Urinary bladder (tissue), 4 donors: Measurements from ENCODE around the gene AFF1. TPM values are rescaled to one million over a fixed set of nuclear protein-coding genes. Genes with fewer than 3 reads are reported as not detected.

ENCODE experiments used
- DNase-seq: peaks from one replicate; pipeline ENCODE4 v3.0.0-alpha.2; 2015; ENCODE audit errors: extremely low spot score
- H3K27ac ChIP-seq: one replicate; pipeline ENCODE4 v1.5.1; 2013; ENCODE audit warnings: low read depth, mild to moderate bottlenecking, moderate library complexity
- H3K36me3 ChIP-seq: one replicate; pipeline ENCODE4 v1.6.1; 2013; ENCODE audit warnings: mild to moderate bottlenecking, moderate library complexity; ENCODE audit not compliant: insufficient read depth
- H3K4me1 ChIP-seq: one replicate; pipeline ENCODE4 v1.6.1; 2013; ENCODE audit warnings: mild to moderate bottlenecking, moderate library complexity; ENCODE audit not compliant: insufficient read depth
- H3K4me3 ChIP-seq: one replicate; pipeline ENCODE4 v1.5.1; 2013; ENCODE audit warnings: low read depth, low read length
- WGBS: extraction: QIAGEN DNeasy Blood & Tissue Kit; methylation state at CpG from one replicate; pipeline ENCODE4 v1.1.7; 2013; 5-methylcytosine and 5-hydroxymethylcytosine counted together
- polyA plus RNA-seq: library from polyadenylated mRNA; stranded (reverse); fragments of 200-250 nt; gene quantifications from one replicate; pipeline ENCODE4 v1.2.3, GENCODE V29; 2013
- total RNA-seq: library from RNA; depleted of rRNA; stranded (reverse); fragments of >200 nt; gene quantifications from one replicate; pipeline ENCODE4 v1.2.3, GENCODE V29; 2014
- donor health status: healthy with polysubstance abuse.
- donor health status: healthy.

The AFF1 gene
- total and polyA plus RNA-seq, 2 donors, result 22.8 to 32.8 TPM

DNA sequence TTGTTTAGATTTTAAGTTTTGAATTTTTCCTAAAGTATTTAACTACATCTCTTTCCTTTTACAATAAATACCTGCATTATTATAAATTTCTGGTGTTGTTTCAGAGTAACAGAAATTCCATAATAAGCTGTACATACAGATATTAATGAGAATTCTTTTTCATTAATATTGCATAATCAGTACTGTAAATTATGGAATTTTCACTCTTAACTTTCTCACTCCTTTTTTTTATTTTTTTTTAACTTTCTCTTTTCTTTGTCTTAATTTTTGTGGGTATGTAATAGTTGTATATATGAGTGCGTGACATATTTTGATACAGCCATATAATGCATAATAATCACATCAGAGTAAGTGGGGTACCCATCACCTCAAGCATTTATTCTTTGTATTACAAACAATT lies 175.1 kb downstream of the AFF1 start:
- no peak for DNase-seq
- H3K4me1 ChIP-seq, result no peaks in the 10 kb centered on the region
- no peak overlapping the region for H3K27ac ChIP-seq
- H3K4me3 ChIP-seq, result no peak overlapping the region
- 98% methylated on average over 1 of the region's 1 CpG for WGBS
- H3K36me3 ChIP-seq, result peaks cover 5% of the 10 kb centered on the region

GRCh38 chr4:87112063-87112462 lies 177.3 kb downstream of the AFF1 start:
- H3K27ac ChIP-seq, result no peak overlapping the region
- 80% methylated on average over 4 of the region's 4 CpGs for WGBS
- peaks cover 7% of the 10 kb centered on the region for H3K36me3 ChIP-seq
- no peak for DNase-seq
- H3K4me1 ChIP-seq, result no peaks in the 10 kb centered on the region
- H3K4me3 ChIP-seq, result no peak overlapping the region

DNA sequence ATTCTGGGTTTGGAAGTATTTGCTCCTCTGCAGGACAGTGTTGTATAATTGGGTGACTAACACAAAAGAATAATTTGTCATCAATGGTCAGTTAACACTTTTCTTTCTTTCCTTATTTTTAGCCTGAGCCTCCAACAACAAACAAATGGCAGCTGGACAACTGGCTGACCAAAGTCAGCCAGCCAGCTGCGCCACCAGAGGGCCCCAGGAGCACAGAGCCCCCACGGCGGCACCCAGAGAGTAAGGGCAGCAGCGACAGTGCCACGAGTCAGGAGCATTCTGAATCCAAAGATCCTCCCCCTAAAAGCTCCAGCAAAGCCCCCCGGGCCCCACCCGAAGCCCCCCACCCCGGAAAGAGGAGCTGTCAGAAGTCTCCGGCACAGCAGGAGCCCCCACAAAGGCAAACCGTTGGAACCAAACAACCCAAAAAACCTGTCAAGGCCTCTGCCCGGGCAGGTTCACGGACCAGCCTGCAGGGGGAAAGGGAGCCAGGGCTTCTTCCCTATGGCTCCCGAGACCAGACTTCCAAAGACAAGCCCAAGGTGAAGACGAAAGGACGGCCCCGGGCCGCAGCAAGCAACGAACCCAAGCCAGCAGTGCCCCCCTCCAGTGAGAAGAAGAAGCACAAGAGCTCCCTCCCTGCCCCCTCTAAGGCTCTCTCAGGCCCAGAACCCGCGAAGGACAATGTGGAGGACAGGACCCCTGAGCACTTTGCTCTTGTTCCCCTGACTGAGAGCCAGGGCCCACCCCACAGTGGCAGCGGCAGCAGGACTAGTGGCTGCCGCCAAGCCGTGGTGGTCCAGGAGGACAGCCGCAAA lies 179.6 kb downstream of the AFF1 start:
- H3K4me3 ChIP-seq, result no peak overlapping the region

DNA sequence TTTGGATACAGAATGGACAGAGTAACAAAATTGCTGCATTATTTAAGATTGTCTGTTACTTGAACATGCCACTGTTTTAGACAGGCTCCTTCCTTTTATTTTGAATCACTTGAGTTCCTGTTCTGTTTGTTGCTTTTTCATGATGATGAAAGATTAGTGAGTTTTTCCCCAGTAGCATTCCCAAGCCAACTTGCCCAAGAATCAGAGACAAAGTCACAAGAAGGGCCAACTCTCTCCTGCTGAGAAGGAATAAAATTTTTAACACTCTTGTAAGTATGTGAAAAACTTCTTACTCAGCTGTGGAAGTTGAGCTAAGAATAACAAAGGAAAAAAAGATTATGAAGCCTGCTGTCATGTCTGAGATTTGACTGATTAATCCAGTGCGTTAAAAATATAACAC lies 181.4 kb downstream of the AFF1 start:
- Histone ChIP-seq H3K4me3 (no peak overlapping the region), H3K36me3 (peaks cover 5% of the 10 kb centered on the region), H3K27ac (no peak overlapping the region), H3K4me1 (no peaks in the 10 kb centered on the region)
- no peak for DNase-seq
- WGBS, result 67% methylated on average over 1 of the region's 1 CpG

More for the DNA sequence above, 179.6 kb downstream of the AFF1 start:
- 92% methylated on average over 24 of the region's 24 CpGs for WGBS
- DNase-seq, result no peak
- Histone ChIP-seq H3K4me1 (no peaks in the 10 kb centered on the region), H3K27ac (no peak overlapping the region), H3K36me3 (peaks cover 5% of the 10 kb centered on the region)

GRCh38 chr4:87117051-87117731 lies 182.4 kb downstream of the AFF1 start:
- Histone ChIP-seq H3K36me3 (peaks cover 5% of the 10 kb centered on the region), H3K27ac (no peak overlapping the region), H3K4me3 (no peak overlapping the region), H3K4me1 (no peaks in the 10 kb centered on the region)
- 50% methylated on average over 8 of the region's 8 CpGs for WGBS
- no peak for DNase-seq

GRCh38 chr4:87117732-87118075 lies 182.9 kb downstream of the AFF1 start:
- no peak for DNase-seq
- Histone ChIP-seq H3K36me3 (peaks cover 5% of the 10 kb centered on the region), H3K4me1 (no peaks in the 10 kb centered on the region), H3K27ac (no peak overlapping the region), H3K4me3 (no peak overlapping the region)
- WGBS, result 71% methylated on average over 5 of the region's 5 CpGs

GRCh38 chr4:87118421-87118820 lies 183.6 kb downstream of the AFF1 start:
- no peak for DNase-seq
- Histone ChIP-seq H3K36me3 (peaks cover 5% of the 10 kb centered on the region), H3K4me3 (no peak overlapping the region), H3K27ac (no peak overlapping the region), H3K4me1 (peaks cover 1% of the 10 kb centered on the region)
- WGBS, result 97% methylated on average over 1 of the region's 1 CpG

DNA sequence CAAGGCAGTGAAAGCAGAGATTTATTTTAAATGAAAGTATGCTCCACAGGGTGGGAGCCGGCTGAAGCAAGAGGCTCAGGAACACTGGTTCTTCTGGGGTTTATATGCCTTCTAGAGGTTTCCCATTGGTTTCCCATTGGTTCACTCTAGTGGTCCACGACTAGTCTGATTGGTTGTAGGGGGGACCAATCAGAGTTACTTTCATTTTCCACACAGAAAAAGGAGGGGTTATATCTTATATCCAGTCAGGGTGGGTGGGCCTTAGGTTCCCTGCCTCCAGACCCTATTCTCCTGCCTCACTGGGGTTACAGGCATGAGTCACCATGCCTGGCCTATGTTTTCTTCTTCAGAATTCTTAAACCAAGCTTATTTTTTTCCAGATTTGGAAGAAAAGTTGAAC lies 184.0 kb downstream of the AFF1 start:
- DNase-seq, result no peak
- peaks cover 1% of the 10 kb centered on the region for H3K4me1 ChIP-seq
- H3K27ac ChIP-seq, result no peak overlapping the region
- no peak overlapping the region for H3K4me3 ChIP-seq
- peaks cover 5% of the 10 kb centered on the region for H3K36me3 ChIP-seq
- WGBS, result 91% methylated on average over 2 of the region's 2 CpGs

GRCh38 chr4:87120010-87120409 lies 185.2 kb downstream of the AFF1 start:
- Histone ChIP-seq H3K4me1 (peaks cover 1% of the 10 kb centered on the region), H3K27ac (no peak overlapping the region), H3K4me3 (no peak overlapping the region), H3K36me3 (peaks cover 2% of the 10 kb centered on the region)
- DNase-seq, result no peak
- 55% methylated on average over 4 of the region's 4 CpGs for WGBS

DNA sequence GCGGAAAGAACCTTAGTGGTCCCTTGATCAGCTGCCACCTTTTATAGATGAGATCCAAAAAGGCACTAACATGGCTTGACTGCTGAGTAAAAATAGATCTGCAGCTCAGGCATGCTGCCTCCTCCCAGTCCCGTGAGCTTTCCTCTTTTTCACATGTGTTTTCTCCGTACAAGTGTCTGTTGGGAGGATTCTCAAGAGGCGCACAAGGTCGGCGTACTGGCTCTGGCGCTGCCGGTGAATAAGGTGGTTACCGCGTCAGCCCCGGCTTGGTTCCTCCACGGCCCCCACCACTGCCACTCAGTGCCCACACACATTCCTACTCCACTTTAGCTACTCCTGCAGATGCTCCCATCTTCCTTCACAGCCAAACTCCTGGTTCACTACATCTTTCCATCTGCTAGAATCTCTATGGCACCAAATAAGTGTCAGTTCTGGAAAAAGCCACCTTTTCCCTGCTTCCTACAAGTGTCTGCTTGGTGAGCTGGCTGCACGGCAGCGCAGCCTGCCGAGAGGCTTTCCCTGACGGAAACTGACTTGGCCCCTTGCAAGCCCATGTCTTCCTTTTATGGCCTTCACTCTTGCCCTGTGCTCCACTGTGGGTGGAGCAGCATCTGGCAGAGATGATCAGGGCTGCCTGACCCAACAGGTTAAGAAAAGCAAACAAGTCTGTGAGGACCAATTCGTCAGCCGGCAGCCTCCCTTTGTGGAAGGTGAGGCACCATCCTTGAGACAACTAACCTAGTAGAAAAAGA lies 185.8 kb downstream of the AFF1 start:
- Histone ChIP-seq H3K36me3 (no peaks in the 10 kb centered on the region), H3K27ac (no peak overlapping the region), H3K4me3 (no peak overlapping the region), H3K4me1 (peaks cover 1% of the 10 kb centered on the region)
- no peak for DNase-seq
- 47% methylated on average over 18 of the region's 18 CpGs for WGBS

DNA sequence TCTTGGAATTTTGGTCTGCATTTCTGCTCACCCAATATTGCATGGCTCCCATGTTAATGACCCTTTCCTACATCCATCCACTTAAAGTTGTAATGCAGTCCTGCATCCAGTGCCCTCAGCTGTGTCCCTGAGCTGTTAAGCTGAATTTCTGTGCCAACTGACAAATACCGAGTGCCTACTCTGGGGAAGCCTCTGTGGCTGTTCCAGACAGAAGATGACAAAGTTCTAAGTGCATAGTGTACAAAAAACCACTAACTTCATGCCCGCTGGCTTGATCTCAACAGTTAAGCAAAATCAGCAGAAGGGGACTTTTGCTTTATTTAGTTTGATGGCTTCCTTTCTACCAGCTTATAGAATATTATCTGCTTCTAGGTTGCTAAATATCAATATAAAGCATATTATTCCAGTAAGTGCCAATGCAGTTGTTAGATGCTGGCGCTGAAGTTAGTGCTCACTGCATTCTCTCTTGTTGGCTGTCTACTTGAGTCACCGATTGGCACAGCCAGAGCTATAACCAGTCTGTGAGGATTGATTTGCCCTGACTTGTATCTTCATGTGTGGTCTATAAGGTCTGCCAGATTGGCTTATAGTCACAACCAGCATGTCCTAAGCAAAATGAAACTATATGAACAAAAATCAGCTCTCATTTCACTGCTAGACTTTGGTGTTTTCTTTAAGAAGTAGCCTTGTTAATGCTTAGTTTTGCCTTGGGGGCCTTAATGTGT lies 186.7 kb downstream of the AFF1 start:
- no peak for DNase-seq
- H3K4me1 ChIP-seq, result peaks cover 1% of the 10 kb centered on the region
- peak overlapping the region; percentile 6 for H3K27ac ChIP-seq
- no peaks in the 10 kb centered on the region for H3K36me3 ChIP-seq
- 57% methylated on average over 4 of the region's 4 CpGs for WGBS
- no peak overlapping the region for H3K4me3 ChIP-seq

DNA sequence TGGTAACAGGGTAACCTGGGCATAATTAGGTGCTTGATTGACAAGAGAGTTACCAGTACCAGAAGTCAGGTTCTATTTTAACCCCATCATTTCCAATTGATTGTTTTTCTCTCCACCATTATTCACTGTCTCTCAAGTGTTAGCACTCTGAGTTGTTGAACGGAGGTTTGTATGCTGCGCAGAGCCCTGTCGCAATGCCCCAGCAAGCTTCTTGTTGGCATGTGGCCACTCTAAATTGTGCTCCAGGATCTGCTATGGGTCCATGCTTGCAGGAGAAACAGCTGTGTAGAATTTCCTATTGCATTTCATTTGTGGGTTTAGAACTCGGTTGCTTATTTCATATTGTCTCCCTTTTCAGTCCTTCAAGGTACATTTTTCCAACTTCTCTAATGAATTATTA lies 187.4 kb downstream of the AFF1 start:
- Histone ChIP-seq H3K36me3 (no peaks in the 10 kb centered on the region), H3K27ac (peak overlapping the region; percentile 52), H3K4me1 (peaks cover 1% of the 10 kb centered on the region), H3K4me3 (no peak overlapping the region)
- no peak for DNase-seq
- 74% methylated on average over 4 of the region's 4 CpGs for WGBS

DNA sequence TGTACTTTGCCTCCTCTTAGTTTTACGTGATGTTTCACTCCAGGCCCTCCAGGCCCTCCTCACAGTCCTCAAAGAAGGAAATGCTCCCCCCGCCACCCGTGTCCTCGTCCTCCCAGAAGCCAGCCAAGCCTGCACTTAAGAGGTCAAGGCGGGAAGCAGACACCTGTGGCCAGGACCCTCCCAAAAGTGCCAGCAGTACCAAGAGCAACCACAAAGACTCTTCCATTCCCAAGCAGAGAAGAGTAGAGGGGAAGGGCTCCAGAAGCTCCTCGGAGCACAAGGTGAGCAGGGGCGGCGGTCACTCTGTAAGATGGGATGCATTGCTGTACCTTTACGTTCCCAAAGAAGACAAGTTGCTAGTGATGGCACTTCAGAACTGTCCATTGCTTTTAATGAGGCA lies 191.2 kb downstream of the AFF1 start:
- no peak overlapping the region for H3K4me3 ChIP-seq
- peaks cover 1% of the 10 kb centered on the region for H3K4me1 ChIP-seq
- H3K27ac ChIP-seq, result no peak overlapping the region
- WGBS, result over 99% methylated on average over 9 of the region's 9 CpGs
- no peaks in the 10 kb centered on the region for H3K36me3 ChIP-seq
- DNase-seq, result no peak
